Activated CD8-positive, alpha-beta memory T cell treated with anti-CD3 and anti-CD28 coated beads, Interleukin-2, amount 10 ng/mL, durations not matched to agents 7 days and 5 days (primary cell): ENCODE results near the gene GRIFIN. TPM values are rescaled to one million over a fixed set of nuclear protein-coding genes. Genes with fewer than 3 reads are reported as not detected.

Experiments used
- ATAC-seq: fragments of 150-1000 bp; cut with Tn5 transposase; one replicate; pipeline ENCODE4 v1.10.0; 2021; ENCODE audit warnings: moderate library complexity
- CTCF ChIA-PET: fragments of 350-600 bp; sonication (Branson Sonifier 250); formaldehyde crosslinking; loops from one replicate; lab custom pipeline; 2021; ENCODE audit warnings: antibody characterized with exemption; lab: Charles Lee
- DNase-seq: peaks from one replicate; pipeline ENCODE4 v3.0.0-alpha.2; 2020
- H3K27ac Mint-ChIP-seq: one replicate; pipeline ENCODE4 v1.8.0; 2021; ENCODE audit warnings: mild to moderate bottlenecking, mixed read lengths
- H3K27me3 Mint-ChIP-seq: one replicate; pipeline ENCODE4 v1.8.0; 2021; ENCODE audit warnings: mixed read lengths
- H3K36me3 Mint-ChIP-seq: one replicate; pipeline ENCODE4 v1.8.0; 2021; ENCODE audit warnings: mild to moderate bottlenecking, mixed read lengths
- H3K4me1 Mint-ChIP-seq: one replicate; pipeline ENCODE4 v1.8.0; 2021; ENCODE audit warnings: mixed read lengths
- H3K4me3 Mint-ChIP-seq: one replicate; pipeline ENCODE4 v1.8.0; 2021; ENCODE audit warnings: mild to moderate bottlenecking, moderate library complexity, mixed read lengths
- H3K9me3 Mint-ChIP-seq: one replicate; pipeline ENCODE4 v1.8.0; 2022; ENCODE audit warnings: low read depth, mixed read lengths
- total RNA-seq, 2 experiments: library from RNA; stranded (reverse); gene quantifications; one replicate each; pipeline ENCODE4 v1.2.3, GENCODE V29; 2021

GRIFIN gene
- total RNA-seq, 2 experiments from 2014 or later = not detected

DNA sequence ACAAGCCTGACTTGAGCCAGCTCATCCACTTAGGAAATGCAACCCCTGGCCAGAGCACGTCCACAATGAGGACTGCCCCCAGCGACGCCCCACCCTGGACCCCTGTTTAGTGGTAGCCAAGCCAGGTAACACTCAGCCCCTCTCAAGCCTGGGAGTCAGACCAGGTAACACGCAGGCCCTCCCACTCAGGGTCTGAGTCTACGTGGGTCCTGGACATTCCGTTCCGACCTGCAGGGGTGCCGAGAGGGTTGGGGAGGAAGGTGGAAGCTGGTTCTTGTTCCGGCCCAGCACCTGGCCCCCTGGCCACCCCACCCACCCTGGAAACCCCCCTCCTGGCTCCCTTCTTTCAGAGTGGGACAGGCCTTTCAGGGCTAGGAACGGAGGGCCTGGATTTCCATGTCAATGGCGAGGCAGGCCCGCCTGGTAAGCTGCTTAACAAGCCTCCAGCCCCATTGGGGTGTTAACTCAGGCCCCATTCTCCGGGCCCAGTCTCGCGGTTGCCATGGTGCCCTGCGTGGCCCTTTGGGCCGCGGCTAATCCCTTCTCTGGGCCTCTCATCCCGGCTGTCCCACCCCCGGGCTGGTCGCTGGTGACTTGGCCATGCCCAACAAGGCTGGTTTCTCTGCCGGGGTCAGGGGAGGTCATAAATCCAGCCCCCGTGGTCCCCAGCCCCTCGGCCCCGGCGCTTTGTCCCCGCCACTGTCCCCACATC lies 23.7 kb upstream of the GRIFIN start:
- Mint-ChIP-seq H3K4me3 (no peak overlapping the region), H3K27me3 (peaks cover 10% of the 10 kb centered on the region), H3K27ac (no peak overlapping the region), H3K4me1 (no peaks in the 10 kb centered on the region), H3K36me3 (no peaks in the 10 kb centered on the region), H3K9me3 (no peaks in the 10 kb centered on the region)
- CTCF ChIA-PET = interaction anchor here (0.9 to 1.5 kb wide), 3 partner anchors 11 to 210 kb away, joined by 3 to 4 read pairs (median 4); no protein-coding TSS in a partner anchor
- DNase-seq = no peak
- no peak for ATAC-seq

DNA sequence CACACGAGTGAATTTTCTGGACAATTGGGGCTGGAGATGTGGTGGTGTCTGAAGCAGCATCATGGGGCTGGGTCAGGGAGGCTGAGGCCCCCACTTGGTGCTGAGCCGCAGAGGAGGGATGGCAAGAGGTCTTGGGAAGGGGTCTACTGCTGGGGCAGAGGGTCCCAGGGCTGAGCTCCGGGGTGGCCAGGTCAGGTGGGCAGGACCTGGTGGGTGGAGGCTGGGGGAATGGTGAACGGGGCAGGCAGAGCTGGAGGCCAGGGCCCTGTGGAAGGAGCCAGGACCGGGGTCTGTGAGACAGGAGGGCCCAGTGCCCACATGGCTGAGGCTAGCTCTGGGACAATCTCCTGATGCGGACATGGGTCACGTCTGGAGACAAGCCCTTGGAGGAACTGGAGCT lies 23.0 kb upstream of the GRIFIN start:
- no peak for ATAC-seq
- peaks cover 10% of the 10 kb centered on the region for H3K27me3 Mint-ChIP-seq
- CTCF ChIA-PET = interaction anchor here (0.9 to 1.5 kb wide), 3 partner anchors 11 to 211 kb away, joined by 3 to 4 read pairs (median 4); no protein-coding TSS in a partner anchor
- no peak overlapping the region for H3K4me3 Mint-ChIP-seq
- no peaks in the 10 kb centered on the region for H3K36me3 Mint-ChIP-seq
- DNase-seq = no peak
- no peaks in the 10 kb centered on the region for H3K9me3 Mint-ChIP-seq
- no peaks in the 10 kb centered on the region for H3K4me1 Mint-ChIP-seq
- no peak overlapping the region for H3K27ac Mint-ChIP-seq

DNA sequence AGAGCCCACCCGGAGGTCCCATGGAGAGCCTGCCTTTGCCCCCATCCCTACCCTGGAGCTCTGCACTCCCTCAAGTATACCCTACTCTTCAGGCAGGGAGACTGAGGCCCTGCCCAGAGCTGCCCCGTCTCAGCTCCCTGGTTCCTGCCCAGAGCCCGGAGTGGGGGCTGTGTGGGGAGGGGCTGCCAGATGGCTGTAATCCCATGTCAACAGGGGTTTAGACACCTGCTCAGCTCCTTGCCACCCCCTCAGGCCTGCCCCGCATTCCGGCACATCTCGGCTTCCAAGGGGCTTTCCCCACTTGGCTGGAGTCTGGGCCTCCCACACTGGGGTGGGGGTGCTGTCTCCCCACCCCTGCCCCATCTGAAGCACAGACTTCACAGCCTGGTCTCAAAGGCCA lies 22.5 kb upstream of the GRIFIN start:
- Mint-ChIP-seq H3K9me3 (no peaks in the 10 kb centered on the region), H3K36me3 (no peaks in the 10 kb centered on the region), H3K27me3 (peaks cover 10% of the 10 kb centered on the region), H3K27ac (no peak overlapping the region), H3K4me3 (no peak overlapping the region), H3K4me1 (no peaks in the 10 kb centered on the region)
- ATAC-seq = no peak
- CTCF ChIA-PET = interaction anchor here (1.3 to 1.5 kb wide), 2 partner anchors 29 to 212 kb away, joined by 4 read pairs; no protein-coding TSS in a partner anchor
- DNase-seq = no peak

DNA sequence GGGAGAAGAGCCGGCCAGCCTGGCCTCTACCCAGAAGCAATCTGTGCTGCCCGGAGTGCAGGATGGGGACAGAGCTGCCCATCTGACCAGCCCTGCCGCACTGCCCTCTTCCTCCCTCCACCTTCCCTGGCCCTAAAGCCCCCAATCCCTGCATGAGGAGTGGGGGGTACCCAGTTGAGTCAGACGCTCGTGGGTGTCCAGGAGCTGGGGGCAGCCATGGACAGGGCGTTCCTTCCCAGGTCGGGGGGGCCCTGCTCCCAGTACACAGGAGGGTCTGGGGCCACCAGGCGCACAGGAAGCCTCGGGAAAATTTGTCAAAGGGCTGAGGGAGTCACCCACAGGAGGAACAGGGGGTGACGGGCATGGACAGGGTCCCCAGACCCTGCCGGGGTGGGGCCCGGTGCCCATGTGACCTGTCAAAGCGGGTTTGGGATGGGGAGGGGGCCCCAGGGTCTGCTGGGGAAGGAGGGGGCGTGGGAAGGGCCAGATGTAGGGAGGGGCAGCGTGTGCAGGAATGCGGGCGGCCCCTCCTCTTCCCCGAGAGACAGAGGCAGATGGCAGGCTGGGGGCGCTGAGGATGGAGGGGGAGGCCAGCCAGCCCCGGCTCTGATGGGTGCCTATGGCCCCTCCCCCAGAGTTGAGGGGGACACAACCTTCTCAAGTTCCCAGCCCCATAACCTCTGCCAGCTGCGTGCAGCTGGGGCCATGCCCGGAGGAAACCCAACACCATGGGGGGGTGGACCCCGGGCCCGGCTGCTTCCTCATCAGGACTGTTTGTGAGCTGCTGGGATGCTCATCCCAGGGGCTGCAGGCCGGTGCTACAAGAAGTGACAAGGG lies 21.5 kb upstream of the GRIFIN start:
- no peak overlapping the region for H3K4me3 Mint-ChIP-seq

DNA sequence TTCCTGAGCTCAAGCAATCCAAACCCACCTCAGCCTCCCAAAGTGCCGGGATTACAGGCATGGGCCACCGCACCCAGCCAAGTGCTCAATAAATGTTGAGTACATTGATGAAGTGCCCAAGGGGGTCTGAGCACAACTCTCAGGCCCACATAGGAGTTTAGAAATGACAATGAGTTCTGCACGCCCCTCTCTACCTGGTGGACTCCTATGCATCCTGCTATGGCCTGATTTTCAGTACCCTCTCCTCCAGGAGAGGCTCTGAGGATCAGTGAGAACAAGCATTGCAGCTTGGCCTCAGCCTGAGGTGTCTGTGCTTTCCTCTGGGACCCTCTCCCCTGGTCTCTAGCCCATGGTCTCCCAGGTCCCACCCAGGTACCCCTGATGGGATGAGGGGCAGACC lies 20.9 kb upstream of the GRIFIN start:
- Mint-ChIP-seq H3K4me3 (no peak overlapping the region), H3K36me3 (no peaks in the 10 kb centered on the region), H3K27me3 (peaks cover 10% of the 10 kb centered on the region), H3K9me3 (no peaks in the 10 kb centered on the region), H3K4me1 (no peaks in the 10 kb centered on the region), H3K27ac (no peak overlapping the region)
- CTCF ChIA-PET = no interaction called here
- DNase-seq (no peak), ATAC-seq (no peak)

More for the DNA sequence above, 21.5 kb upstream of the GRIFIN start:
- H3K4me1 Mint-ChIP-seq = no peaks in the 10 kb centered on the region
- CTCF ChIA-PET = no interaction called here
- DNase-seq = no peak
- H3K27me3 Mint-ChIP-seq = peaks cover 10% of the 10 kb centered on the region
- H3K36me3 Mint-ChIP-seq = no peaks in the 10 kb centered on the region
- no peaks in the 10 kb centered on the region for H3K9me3 Mint-ChIP-seq
- ATAC-seq = no peak
- no peak overlapping the region for H3K27ac Mint-ChIP-seq

DNA sequence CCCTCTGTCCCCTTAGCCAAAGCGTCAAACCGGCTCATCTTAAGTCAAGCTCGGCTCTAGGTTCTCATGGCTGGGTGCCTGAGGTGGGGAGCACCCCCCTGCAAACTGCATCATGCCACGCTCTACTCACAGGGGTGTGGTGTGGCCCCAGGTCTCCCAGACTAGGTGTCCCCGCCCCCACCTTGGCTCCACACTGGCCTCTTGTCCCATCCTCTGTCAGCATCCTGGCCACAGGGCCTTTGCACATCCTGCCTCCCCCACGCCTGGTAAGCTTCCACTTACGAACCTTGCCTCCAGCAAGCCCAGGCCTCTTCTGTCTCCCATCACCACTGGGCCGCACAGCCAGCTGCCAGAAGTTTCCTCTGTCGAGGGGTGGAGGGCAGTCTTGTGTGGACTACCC lies 20.2 kb upstream of the GRIFIN start:
- CTCF ChIA-PET = no interaction called here
- H3K27me3 Mint-ChIP-seq = peaks cover 10% of the 10 kb centered on the region
- ATAC-seq = no peak
- no peaks in the 10 kb centered on the region for H3K4me1 Mint-ChIP-seq
- H3K27ac Mint-ChIP-seq = no peak overlapping the region
- no peak for DNase-seq
- no peak overlapping the region for H3K4me3 Mint-ChIP-seq
- no peaks in the 10 kb centered on the region for H3K9me3 Mint-ChIP-seq
- H3K36me3 Mint-ChIP-seq = no peaks in the 10 kb centered on the region

DNA sequence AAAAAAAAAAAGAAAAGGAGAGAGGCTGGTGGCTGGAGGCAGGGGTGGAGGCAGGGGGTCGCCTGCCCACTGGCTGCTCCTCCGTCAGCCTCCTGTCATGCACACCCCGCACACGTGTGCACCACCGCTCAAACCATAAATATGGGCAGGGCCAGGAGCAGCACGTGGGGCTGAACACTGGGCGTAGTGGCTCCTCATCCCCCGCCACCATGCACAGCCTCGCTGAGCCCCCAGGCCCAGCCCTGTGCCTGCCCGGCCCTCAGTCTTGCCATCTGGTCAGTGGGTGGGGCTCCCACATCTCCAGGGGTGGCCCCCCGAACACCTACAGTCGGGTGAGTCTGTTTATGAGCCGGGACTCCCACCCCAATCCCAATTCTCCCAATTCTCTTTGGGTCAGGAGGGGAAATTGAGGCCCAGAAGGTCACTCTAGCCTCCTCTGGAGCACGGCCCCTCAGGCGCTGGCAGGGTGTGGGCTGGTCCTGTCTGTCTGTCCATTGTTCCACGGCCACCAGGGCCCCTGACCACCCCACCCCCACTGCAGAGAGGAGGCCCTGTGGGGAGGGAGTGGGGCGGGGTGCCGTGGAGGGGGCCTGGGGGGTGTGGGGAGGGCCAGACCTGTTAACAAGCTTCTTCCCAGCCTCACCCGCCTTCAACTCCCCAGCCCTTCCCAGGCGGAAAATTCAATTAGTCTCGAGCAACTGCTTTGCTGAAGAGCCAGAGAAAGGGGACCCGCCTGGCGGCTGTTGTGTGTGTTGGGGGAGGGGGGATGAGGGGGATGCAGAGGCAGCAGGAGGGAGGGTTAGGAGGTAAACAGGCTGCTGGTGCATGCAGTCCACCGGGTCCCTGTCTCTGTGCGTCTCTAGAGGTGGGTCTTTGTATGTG lies 19.5 kb upstream of the GRIFIN start:
- Mint-ChIP-seq H3K4me3 (no peak overlapping the region), H3K36me3 (no peaks in the 10 kb centered on the region), H3K27ac (no peak overlapping the region), H3K9me3 (no peaks in the 10 kb centered on the region), H3K4me1 (no peaks in the 10 kb centered on the region), H3K27me3 (peaks cover 10% of the 10 kb centered on the region)
- no peak for DNase-seq
- no peak for ATAC-seq
- CTCF ChIA-PET = no interaction called here

GRCh38 chr7:2494191-2495130 lies 18.3 kb upstream of the GRIFIN start:
- Mint-ChIP-seq H3K9me3 (no peaks in the 10 kb centered on the region), H3K27ac (no peak overlapping the region), H3K4me1 (no peaks in the 10 kb centered on the region), H3K27me3 (peaks cover 10% of the 10 kb centered on the region), H3K36me3 (no peaks in the 10 kb centered on the region), H3K4me3 (no peak overlapping the region)
- ATAC-seq (no peak), DNase-seq (no peak)
- CTCF ChIA-PET = no interaction called here

GRCh38 chr7:2493205-2494164 lies 17.3 kb upstream of the GRIFIN start:
- Mint-ChIP-seq H3K4me3 (no peak overlapping the region), H3K27me3 (peaks cover 11% of the 10 kb centered on the region), H3K4me1 (no peaks in the 10 kb centered on the region), H3K36me3 (no peaks in the 10 kb centered on the region), H3K9me3 (no peaks in the 10 kb centered on the region), H3K27ac (no peak overlapping the region)
- CTCF ChIA-PET = interaction anchor here (1.1 kb wide), 1 partner anchor 14 kb away, joined by 4 read pairs; no protein-coding TSS in a partner anchor
- ATAC-seq = no peak
- no peak for DNase-seq

- Mint-ChIP-seq H3K4me1 (no peaks in the 10 kb centered on the region), H3K27me3 (peaks cover 6% of the 10 kb centered on the region), H3K4me3 (no peak overlapping the region), H3K36me3 (no peaks in the 10 kb centered on the region), H3K9me3 (no peaks in the 10 kb centered on the region), H3K27ac (no peak overlapping the region)
- ATAC-seq (no peak), DNase-seq (no peak)
- CTCF ChIA-PET = interaction anchor here (1.1 kb wide), 1 partner anchor 15 kb away, joined by 4 read pairs; no protein-coding TSS in a partner anchor
These were observed 15.8 kb upstream of the GRIFIN start for GRCh38 chr7:2492038-2492437.

- ATAC-seq = no peak
- no peak overlapping the region for H3K4me3 Mint-ChIP-seq
- peaks cover 2% of the 10 kb centered on the region for H3K27me3 Mint-ChIP-seq
- no peak overlapping the region for H3K27ac Mint-ChIP-seq
- H3K9me3 Mint-ChIP-seq = no peaks in the 10 kb centered on the region
- CTCF ChIA-PET = interaction anchor here (0.8 kb wide), 1 partner anchor 155 kb away, joined by 3 read pairs; no protein-coding TSS in a partner anchor
- H3K4me1 Mint-ChIP-seq = no peaks in the 10 kb centered on the region
- no peak for DNase-seq
- H3K36me3 Mint-ChIP-seq = no peaks in the 10 kb centered on the region
These were observed 14.0 kb upstream of the GRIFIN start for GRCh38 chr7:2490181-2490651.
